Osteoblast (primary cell): ENCODE data around the gene IL1RL2. TPM values are rescaled to one million over a fixed set of nuclear protein-coding genes. Genes with fewer than 3 reads are reported as not detected.

Experiments used
- DNase-seq: peaks from one replicate; pipeline ENCODE4 v3.0.0; 2011; ENCODE audit warnings: low spot score, mixed read lengths; ENCODE audit not compliant: insufficient read length; ENCODE audit errors: missing footprints
- H2AFZ ChIP-seq: 2 replicates; pipeline ENCODE4 v1.6.0; 2011; ENCODE audit warnings: mild to moderate bottlenecking, low read length
- H3K27ac ChIP-seq: 2 replicates; pipeline ENCODE4 v1.5.1; 2011; ENCODE audit warnings: mild to moderate bottlenecking, low read depth, low read length, moderate library complexity
- H3K27me3 ChIP-seq: 2 replicates; pipeline ENCODE4 v1.6.0; 2012; ENCODE audit warnings: mild to moderate bottlenecking, control low read depth, inconsistent platforms, low read length, moderate library complexity; ENCODE audit not compliant: insufficient read depth
- H3K36me3 ChIP-seq: 2 replicates; pipeline ENCODE4 v1.5.1; 2011; ENCODE audit warnings: mild to moderate bottlenecking, low read length, control low read depth, moderate library complexity; ENCODE audit not compliant: insufficient read depth
- H3K4me1 ChIP-seq: 2 replicates; pipeline ENCODE4 v1.5.1; 2011; ENCODE audit warnings: mild to moderate bottlenecking, low read length, control low read depth, moderate library complexity; ENCODE audit not compliant: insufficient read depth
- H3K4me2 ChIP-seq: 2 replicates; pipeline ENCODE4 v1.6.0; 2011; ENCODE audit warnings: mild to moderate bottlenecking, low read length; ENCODE audit not compliant: insufficient read depth
- H3K4me3 ChIP-seq: fragments of 200-600 bp; sonication (generic); 3 replicates; pipeline ENCODE4 v1.5.1; 2012; ENCODE audit warnings: mild to moderate bottlenecking, low read length, inconsistent platforms; ENCODE audit not compliant: insufficient read depth
- H3K79me2 ChIP-seq: 2 replicates; pipeline ENCODE4 v1.6.0; 2012; ENCODE audit warnings: mild to moderate bottlenecking, low read length, control low read depth, inconsistent platforms; ENCODE audit not compliant: insufficient read depth
- H3K9me3 ChIP-seq: 2 replicates; pipeline ENCODE4 v1.5.1; 2011; ENCODE audit warnings: low read depth, low read length, control low read depth
- H4K20me1 ChIP-seq: 2 replicates; pipeline ENCODE4 v1.6.0; 2012; ENCODE audit warnings: mild to moderate bottlenecking, low read length, control low read depth; ENCODE audit not compliant: insufficient read depth
- total RNA-seq: library from RNA; depleted of rRNA; stranded (reverse); fragments of >200 nt; gene quantifications from 2 replicates; pipeline ENCODE4 v1.2.3, GENCODE V29; 2012
- TF ChIP-seq, protein P1 (sequence below): IDR thresholded peaks from 2 replicates; pipeline ENCODE4 v1.5.1; 2011; ENCODE audit warnings: mild to moderate bottlenecking, low read depth, low read length, moderate library complexity; ENCODE audit errors: extremely low read depth

The IL1RL2 gene
- total RNA-seq, 1 donor, result 0.72 TPM

DNA sequence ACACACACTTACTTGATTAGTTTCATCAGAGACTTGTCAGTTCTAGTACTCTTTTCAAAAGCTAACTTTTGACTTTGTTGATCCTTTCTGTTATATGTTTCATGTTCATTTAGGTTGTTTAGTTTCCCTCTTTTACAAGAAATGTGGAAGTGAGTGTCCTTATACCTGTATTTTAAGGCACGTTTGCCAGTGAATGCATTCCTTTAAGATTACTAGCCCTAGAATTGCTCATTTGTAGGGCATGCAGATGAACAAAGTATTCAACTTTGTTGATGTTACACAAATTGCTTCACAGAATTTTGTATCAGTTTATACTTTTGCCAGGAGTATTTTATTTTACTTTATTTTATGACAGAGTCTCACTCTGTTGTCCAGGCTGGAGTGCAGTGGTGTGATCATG lies 6.3 kb downstream of the IL1RL2 start:
- Histone ChIP-seq H3K27me3 (no peaks in the 10 kb centered on the region), H3K4me1 (peaks cover 4% of the 10 kb centered on the region), H3K79me2 (no peaks in the 10 kb centered on the region), H3K4me2 (no peak overlapping the region), H2AFZ (no peak overlapping the region), H4K20me1 (no peaks in the 10 kb centered on the region), H3K4me3 (no peak overlapping the region), H3K27ac (no peak overlapping the region), H3K36me3 (no peaks in the 10 kb centered on the region), H3K9me3 (no peaks in the 10 kb centered on the region)
- TF ChIP-seq, protein P1, sequence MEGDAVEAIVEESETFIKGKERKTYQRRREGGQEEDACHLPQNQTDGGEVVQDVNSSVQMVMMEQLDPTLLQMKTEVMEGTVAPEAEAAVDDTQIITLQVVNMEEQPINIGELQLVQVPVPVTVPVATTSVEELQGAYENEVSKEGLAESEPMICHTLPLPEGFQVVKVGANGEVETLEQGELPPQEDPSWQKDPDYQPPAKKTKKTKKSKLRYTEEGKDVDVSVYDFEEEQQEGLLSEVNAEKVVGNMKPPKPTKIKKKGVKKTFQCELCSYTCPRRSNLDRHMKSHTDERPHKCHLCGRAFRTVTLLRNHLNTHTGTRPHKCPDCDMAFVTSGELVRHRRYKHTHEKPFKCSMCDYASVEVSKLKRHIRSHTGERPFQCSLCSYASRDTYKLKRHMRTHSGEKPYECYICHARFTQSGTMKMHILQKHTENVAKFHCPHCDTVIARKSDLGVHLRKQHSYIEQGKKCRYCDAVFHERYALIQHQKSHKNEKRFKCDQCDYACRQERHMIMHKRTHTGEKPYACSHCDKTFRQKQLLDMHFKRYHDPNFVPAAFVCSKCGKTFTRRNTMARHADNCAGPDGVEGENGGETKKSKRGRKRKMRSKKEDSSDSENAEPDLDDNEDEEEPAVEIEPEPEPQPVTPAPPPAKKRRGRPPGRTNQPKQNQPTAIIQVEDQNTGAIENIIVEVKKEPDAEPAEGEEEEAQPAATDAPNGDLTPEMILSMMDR, result no peak
- no peak for DNase-seq

DNA sequence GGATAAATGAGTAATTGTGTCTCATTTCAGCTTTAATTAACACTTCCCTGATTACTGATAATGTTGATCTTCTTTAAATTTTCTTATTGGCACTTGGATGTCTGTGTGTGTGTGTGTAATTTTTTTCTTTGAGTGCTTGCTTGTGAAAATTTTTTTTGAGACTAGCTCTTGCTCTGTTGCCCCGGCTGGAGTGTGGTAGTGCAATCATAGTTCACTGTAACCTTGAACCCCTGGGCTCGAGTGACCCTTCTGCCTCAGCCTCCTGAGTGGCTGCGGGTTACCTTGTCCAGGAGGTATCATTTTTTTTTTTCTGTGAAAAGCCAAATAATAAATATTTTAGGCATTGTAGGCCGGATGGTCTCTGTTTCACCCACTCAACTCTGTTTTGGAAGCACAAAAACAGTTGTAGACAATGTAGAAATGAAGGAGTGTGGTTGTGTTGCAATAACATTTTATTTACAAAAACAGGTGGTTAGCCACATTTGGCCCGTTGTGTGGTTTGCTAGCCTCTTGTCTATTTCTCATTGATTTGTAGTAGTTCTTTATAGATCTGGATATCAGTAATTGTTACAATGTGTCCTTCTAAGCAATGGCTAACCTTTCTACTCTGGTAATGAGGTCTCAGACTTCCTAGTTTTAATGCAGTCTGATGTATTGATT lies 7.9 kb downstream of the IL1RL2 start:
- no peaks in the 10 kb centered on the region for H3K79me2 ChIP-seq
- no peak for DNase-seq
- H3K4me3 ChIP-seq, result no peak overlapping the region
- no peaks in the 10 kb centered on the region for H4K20me1 ChIP-seq
- H3K27me3 ChIP-seq, result no peaks in the 10 kb centered on the region
- no peaks in the 10 kb centered on the region for H3K9me3 ChIP-seq
- no peak overlapping the region for H3K27ac ChIP-seq
- H3K4me1 ChIP-seq, result peaks cover 4% of the 10 kb centered on the region
- no peak overlapping the region for H3K4me2 ChIP-seq
- no peak overlapping the region for H2AFZ ChIP-seq
- TF ChIP-seq, protein P1, result no peak
- H3K36me3 ChIP-seq, result no peaks in the 10 kb centered on the region

DNA sequence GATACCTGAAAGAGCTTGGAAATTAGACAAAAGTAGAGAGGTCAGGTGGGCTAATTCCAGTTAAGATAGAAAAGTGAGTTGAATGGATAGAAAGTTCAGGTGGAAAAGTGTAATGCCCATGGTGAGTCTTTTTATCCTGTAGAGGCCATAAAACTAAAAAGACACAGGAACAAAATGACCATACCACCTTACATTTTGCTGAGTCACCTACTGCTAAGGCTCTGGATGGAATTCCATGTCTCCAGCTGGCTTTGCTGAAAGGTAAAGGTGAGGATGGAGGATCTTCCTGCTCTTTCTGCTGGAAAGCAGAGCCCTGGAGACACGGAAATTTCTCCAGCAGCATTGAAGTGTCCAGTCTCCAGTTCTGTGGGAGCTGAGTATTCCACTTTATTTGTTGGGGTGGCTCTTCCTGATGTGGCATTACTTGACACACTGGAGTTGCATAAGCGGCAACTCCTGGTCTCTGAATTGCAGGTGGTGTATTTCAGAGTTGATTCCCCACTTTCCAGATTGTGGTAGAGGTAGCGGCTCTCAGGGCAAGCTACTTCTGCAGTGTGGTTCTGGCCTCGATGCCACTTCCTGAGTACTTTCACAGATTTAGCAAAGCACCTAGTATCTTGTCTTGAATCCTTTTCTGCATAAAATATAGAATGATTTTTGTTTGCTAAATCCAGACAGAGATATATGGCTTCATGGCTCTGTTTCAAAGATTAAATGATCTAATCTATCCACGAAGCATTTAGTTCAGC lies 10.7 kb downstream of the IL1RL2 start:
- Histone ChIP-seq H3K79me2 (no peaks in the 10 kb centered on the region), H3K9me3 (no peaks in the 10 kb centered on the region), H2AFZ (no peak overlapping the region), H4K20me1 (no peaks in the 10 kb centered on the region), H3K4me2 (no peak overlapping the region), H3K27ac (no peak overlapping the region), H3K27me3 (no peaks in the 10 kb centered on the region), H3K4me1 (peaks cover 4% of the 10 kb centered on the region), H3K4me3 (no peak overlapping the region), H3K36me3 (peaks cover 3% of the 10 kb centered on the region)
- TF ChIP-seq, protein P1, result no peak
- no peak for DNase-seq

DNA sequence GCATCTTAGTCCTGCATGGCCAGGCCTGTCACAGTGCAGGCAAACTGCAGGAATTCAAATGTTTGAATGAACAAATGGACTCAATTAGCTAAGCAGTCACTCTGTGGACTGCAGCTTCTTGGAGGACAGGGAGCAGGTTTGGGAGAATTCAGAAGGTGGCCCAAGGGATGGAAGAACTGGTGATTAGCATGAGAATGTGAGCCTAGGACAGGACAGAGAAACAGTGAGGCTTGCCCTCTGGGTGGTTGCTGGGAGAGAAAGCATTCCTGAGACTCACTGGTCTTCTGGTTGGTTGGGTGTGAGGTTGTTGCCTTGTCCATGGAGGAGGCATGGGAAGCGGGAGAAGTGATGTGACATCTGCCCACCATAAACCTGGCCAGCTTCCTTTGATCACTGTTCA lies 13.7 kb downstream of the IL1RL2 start:
- H3K4me3 ChIP-seq, result no peak overlapping the region
- no peak overlapping the region for H2AFZ ChIP-seq
- no peaks in the 10 kb centered on the region for H3K4me1 ChIP-seq
- H4K20me1 ChIP-seq, result no peaks in the 10 kb centered on the region
- no peak overlapping the region for H3K4me2 ChIP-seq
- DNase-seq, result no peak
- H3K27ac ChIP-seq, result no peak overlapping the region
- H3K9me3 ChIP-seq, result no peaks in the 10 kb centered on the region
- H3K36me3 ChIP-seq, result peaks cover 3% of the 10 kb centered on the region
- TF ChIP-seq, protein P1, result no peak
- H3K27me3 ChIP-seq, result no peaks in the 10 kb centered on the region
- H3K79me2 ChIP-seq, result no peaks in the 10 kb centered on the region
